HUES48 (cell line): Measurements from ENCODE around the gene TXNRD1.
A peak's percentile ranks its signal among the peaks of the same experiment; 100 is the strongest.

Experiments used
- H3K27ac ChIP-seq: one replicate; pipeline ENCODE4 v1.7.0; 2013; ENCODE audit warnings: low read depth, low read length, inconsistent platforms
- H3K27me3 ChIP-seq: 2 replicates; pipeline ENCODE4 v1.6.1; 2013; ENCODE audit warnings: mild to moderate bottlenecking, low read length; ENCODE audit not compliant: control insufficient read depth, insufficient read depth
- H3K36me3 ChIP-seq: 2 replicates; pipeline ENCODE4 v1.6.1; 2013; ENCODE audit warnings: low read length; ENCODE audit not compliant: control insufficient read depth, insufficient read depth
- H3K4me1 ChIP-seq: 2 replicates; pipeline ENCODE4 v1.6.1; 2013; ENCODE audit warnings: mild to moderate bottlenecking, low read length; ENCODE audit not compliant: control insufficient read depth, insufficient read depth
- H3K4me3 ChIP-seq: 2 replicates; pipeline ENCODE4 v1.5.1; 2013; ENCODE audit warnings: mild to moderate bottlenecking, low read depth, low read length
- H3K9ac ChIP-seq: 2 replicates; pipeline ENCODE4 v1.6.1; 2013; ENCODE audit warnings: mild to moderate bottlenecking, low read depth, low read length, moderate library complexity
- H3K9me3 ChIP-seq: 2 replicates; pipeline ENCODE4 v1.6.1; 2013; ENCODE audit warnings: low read length; ENCODE audit not compliant: control insufficient read depth, insufficient read depth

The TXNRD1 gene

GRCh38 chr12:104345234-104346066, 129.9 kb downstream of the TXNRD1 start:
- Histone ChIP-seq H3K27ac (no peak overlapping the region), H3K9me3 (no peaks in the 10 kb centered on the region), H3K4me3 (no peak overlapping the region), H3K4me1 (peaks cover 5% of the 10 kb centered on the region), H3K9ac (no peak overlapping the region), H3K36me3 (peaks cover 93% of the 10 kb centered on the region), H3K27me3 (no peaks in the 10 kb centered on the region)

GRCh38 chr12:104347374-104348075, 131.9 kb downstream of the TXNRD1 start:
- H3K4me1 ChIP-seq, result peaks cover 23% of the 10 kb centered on the region
- no peaks in the 10 kb centered on the region for H3K27me3 ChIP-seq
- peaks cover 81% of the 10 kb centered on the region for H3K36me3 ChIP-seq
- no peak overlapping the region for H3K27ac ChIP-seq
- no peak overlapping the region for H3K4me3 ChIP-seq
- no peak overlapping the region for H3K9ac ChIP-seq
- H3K9me3 ChIP-seq, result no peaks in the 10 kb centered on the region

- H3K36me3 ChIP-seq, result peaks cover 77% of the 10 kb centered on the region
- H3K4me3 ChIP-seq, result no peak overlapping the region
- H3K27ac ChIP-seq, result no peak overlapping the region
- H3K9me3 ChIP-seq, result no peaks in the 10 kb centered on the region
- peaks cover 23% of the 10 kb centered on the region for H3K4me1 ChIP-seq
- H3K9ac ChIP-seq, result no peak overlapping the region
- H3K27me3 ChIP-seq, result no peaks in the 10 kb centered on the region
These were observed 132.9 kb downstream of the TXNRD1 start for GRCh38 chr12:104348283-104348993.

GRCh38 chr12:104348994-104349494, 133.5 kb downstream of the TXNRD1 start:
- H3K27ac ChIP-seq, result no peak overlapping the region
- H3K4me1 ChIP-seq, result peaks cover 23% of the 10 kb centered on the region
- H3K9me3 ChIP-seq, result no peaks in the 10 kb centered on the region
- no peak overlapping the region for H3K4me3 ChIP-seq
- no peaks in the 10 kb centered on the region for H3K27me3 ChIP-seq
- H3K9ac ChIP-seq, result no peak overlapping the region
- peaks cover 74% of the 10 kb centered on the region for H3K36me3 ChIP-seq

GRCh38 chr12:104350211-104351056, 134.9 kb downstream of the TXNRD1 start:
- Histone ChIP-seq H3K27ac (peak overlapping the region; percentile 72), H3K9ac (no peak overlapping the region), H3K4me3 (no peak overlapping the region), H3K27me3 (no peaks in the 10 kb centered on the region), H3K36me3 (peaks cover 63% of the 10 kb centered on the region), H3K9me3 (no peaks in the 10 kb centered on the region), H3K4me1 (peaks cover 23% of the 10 kb centered on the region)

GRCh38 chr12:104351057-104351983, 135.7 kb downstream of the TXNRD1 start:
- Histone ChIP-seq H3K9ac (no peak overlapping the region), H3K4me1 (peaks cover 23% of the 10 kb centered on the region), H3K4me3 (no peak overlapping the region), H3K9me3 (no peaks in the 10 kb centered on the region), H3K27ac (peak overlapping the region; percentile 72), H3K36me3 (peaks cover 54% of the 10 kb centered on the region), H3K27me3 (no peaks in the 10 kb centered on the region)

GRCh38 chr12:104352106-104352713, 136.6 kb downstream of the TXNRD1 start:
- Histone ChIP-seq H3K27ac (peak overlapping the region; percentile 72), H3K4me1 (peaks cover 23% of the 10 kb centered on the region), H3K9ac (no peak overlapping the region), H3K4me3 (no peak overlapping the region), H3K27me3 (no peaks in the 10 kb centered on the region), H3K36me3 (peaks cover 48% of the 10 kb centered on the region), H3K9me3 (no peaks in the 10 kb centered on the region)

GRCh38 chr12:104353012-104353981, 137.7 kb downstream of the TXNRD1 start:
- no peaks in the 10 kb centered on the region for H3K27me3 ChIP-seq
- no peak overlapping the region for H3K27ac ChIP-seq
- H3K9ac ChIP-seq, result no peak overlapping the region
- peaks cover 23% of the 10 kb centered on the region for H3K4me1 ChIP-seq
- peaks cover 37% of the 10 kb centered on the region for H3K36me3 ChIP-seq
- no peak overlapping the region for H3K4me3 ChIP-seq
- H3K9me3 ChIP-seq, result no peaks in the 10 kb centered on the region
